ENCODE data around the gene PNPT1.

PNPT1 gene

DNA sequence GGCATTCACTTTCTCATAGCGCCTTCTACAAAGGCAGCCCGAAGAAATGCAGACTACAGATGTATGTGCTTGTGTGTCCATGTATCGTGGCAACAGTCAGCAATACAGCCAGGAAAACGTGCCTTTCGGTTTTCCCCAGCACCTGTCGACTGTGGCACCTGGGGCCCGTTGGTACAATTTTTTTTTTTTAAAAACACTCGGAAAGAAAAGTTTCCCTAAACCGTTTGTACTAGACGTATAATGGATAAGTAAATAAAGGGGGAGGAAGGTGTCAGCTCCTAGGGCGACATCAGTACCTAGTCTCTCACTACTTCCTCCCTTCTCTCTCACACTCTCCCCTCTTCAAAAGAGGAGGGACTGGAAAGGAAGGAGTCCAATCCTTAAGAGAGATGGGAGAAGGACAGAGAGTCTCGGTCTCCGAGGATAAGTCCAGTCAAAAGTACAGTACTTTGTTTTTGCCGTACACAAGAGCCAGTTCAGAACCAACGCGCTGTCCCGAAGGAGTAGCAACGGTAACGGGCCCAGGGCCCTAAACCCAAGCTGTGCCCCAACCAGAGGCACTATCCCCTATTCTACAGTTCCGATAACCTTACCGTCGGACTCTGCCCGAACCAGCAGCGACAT, 77.0 kb downstream of the PNPT1 start:
- Histone ChIP-seq H3K27me3 (ENCODE audit: low read depth, low read length) (no peaks in the 10 kb centered on the region), H3K36me3 (replicated peaks; ENCODE audit: low read depth, low read length) (peaks cover 43% of the 10 kb centered on the region), H3K27ac (ENCODE audit: low read length) (peak overlapping the region; percentile 75), H3K4me1 (ENCODE audit: low read length) (peaks cover 20% of the 10 kb centered on the region), H3K4me3 (ENCODE audit: low read length) (peak overlapping the region; percentile 86), H4K20me1 (ENCODE audit: insufficient read depth, low read length) (peaks cover 30% of the 10 kb centered on the region), H2AFZ (ENCODE audit: low read depth, low read length) (no peak overlapping the region), H3K4me2 (ENCODE audit: low read length) (peak overlapping the region; percentile 86), H3K9me3 (ENCODE audit: insufficient read depth, low read length) (no peaks in the 10 kb centered on the region), H3K9ac (ENCODE audit: low read length) (peak overlapping the region; percentile 95), H3K79me2 (ENCODE audit: low read length) (peaks cover 94% of the 10 kb centered on the region)
- TF ChIP-seq, protein P1, sequence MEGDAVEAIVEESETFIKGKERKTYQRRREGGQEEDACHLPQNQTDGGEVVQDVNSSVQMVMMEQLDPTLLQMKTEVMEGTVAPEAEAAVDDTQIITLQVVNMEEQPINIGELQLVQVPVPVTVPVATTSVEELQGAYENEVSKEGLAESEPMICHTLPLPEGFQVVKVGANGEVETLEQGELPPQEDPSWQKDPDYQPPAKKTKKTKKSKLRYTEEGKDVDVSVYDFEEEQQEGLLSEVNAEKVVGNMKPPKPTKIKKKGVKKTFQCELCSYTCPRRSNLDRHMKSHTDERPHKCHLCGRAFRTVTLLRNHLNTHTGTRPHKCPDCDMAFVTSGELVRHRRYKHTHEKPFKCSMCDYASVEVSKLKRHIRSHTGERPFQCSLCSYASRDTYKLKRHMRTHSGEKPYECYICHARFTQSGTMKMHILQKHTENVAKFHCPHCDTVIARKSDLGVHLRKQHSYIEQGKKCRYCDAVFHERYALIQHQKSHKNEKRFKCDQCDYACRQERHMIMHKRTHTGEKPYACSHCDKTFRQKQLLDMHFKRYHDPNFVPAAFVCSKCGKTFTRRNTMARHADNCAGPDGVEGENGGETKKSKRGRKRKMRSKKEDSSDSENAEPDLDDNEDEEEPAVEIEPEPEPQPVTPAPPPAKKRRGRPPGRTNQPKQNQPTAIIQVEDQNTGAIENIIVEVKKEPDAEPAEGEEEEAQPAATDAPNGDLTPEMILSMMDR (IDR thresholded peaks at IDR 0.05; ENCODE audit: low read depth, low read length) = no peak

DNA sequence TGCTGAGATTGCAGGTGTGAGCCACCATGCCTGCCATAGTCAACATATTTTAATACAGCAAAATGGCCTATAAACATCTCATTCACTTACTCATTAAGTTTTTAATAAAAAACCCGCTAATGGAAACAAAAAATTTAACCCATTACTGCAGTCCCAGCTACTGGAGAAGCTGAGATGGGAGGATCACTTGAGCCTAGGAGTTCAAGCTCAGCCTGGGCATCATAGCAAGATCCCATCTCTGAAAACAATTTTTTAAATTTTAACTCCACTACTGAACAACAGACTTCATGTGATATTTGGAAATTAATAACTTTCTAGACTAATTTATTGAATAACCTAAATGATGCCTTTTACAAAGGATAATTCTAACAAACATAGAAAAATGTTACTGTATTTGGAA, 81.6 kb downstream of the PNPT1 start:
- H4K20me1 ChIP-seq (ENCODE audit: insufficient read depth, low read length) = peaks cover 8% of the 10 kb centered on the region; the same call in 1 of the 2 replicates
- H2AFZ ChIP-seq (ENCODE audit: low read depth, low read length) = no peak overlapping the region
- TF ChIP-seq, protein P1 (IDR thresholded peaks at IDR 0.05; ENCODE audit: low read depth, low read length) = no peak
- no peak for TF ChIP-seq EZH2phosphoT487 (IDR thresholded peaks at IDR 0.05; ENCODE audit: low read depth)
- H3K4me2 ChIP-seq (ENCODE audit: low read length) = no peak overlapping the region
- no peak overlapping the region for H3K9ac ChIP-seq (ENCODE audit: low read length)
- peaks cover 9% of the 10 kb centered on the region for H3K4me1 ChIP-seq (ENCODE audit: low read length)
- no peak overlapping the region for H3K27ac ChIP-seq (ENCODE audit: low read length)
- H3K9me3 ChIP-seq (ENCODE audit: insufficient read depth, low read length) = no peaks in the 10 kb centered on the region
- H3K79me2 ChIP-seq (ENCODE audit: low read length) = peaks cover 97% of the 10 kb centered on the region
- H3K27me3 ChIP-seq (ENCODE audit: low read depth, low read length) = no peaks in the 10 kb centered on the region
- no peak overlapping the region for H3K4me3 ChIP-seq (ENCODE audit: low read length)
- H3K36me3 ChIP-seq (replicated peaks; ENCODE audit: low read depth, low read length) = peaks cover 47% of the 10 kb centered on the region

DNA sequence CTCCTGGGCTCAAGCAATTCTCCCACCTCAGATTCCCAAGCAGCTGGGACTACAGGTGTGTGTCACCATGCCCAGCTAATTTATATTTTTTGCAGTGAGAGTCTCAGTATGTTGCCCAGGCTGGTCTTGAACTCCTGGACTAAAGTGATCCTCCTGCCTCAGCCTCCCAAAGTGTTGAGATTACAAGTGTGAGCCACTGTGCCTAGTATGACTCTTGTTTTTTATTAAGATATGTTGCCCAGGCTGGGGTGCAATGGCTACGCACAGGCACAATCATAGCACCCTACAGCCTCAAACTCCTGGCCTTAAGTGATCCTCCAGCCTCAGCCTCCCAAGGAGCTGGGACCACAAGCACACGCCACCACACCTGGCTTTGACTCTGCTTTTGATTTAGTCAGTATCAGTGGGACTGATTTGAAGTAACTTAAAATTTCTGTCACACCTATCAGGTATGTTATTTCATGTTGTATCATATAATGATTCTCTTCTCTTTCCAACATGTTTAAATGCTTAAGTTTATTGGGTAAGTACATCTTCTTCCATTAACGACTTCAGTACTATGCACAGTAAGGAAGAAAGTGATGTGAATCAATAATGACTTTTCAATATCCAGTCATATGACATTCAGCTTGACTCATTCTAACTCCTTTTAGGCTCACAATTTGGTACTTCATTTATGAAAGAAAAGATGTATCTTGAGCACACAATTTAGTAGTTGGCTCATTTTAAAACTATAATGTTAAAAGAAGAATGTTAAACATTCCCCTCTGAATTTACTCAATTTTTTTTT, 82.5 kb downstream of the PNPT1 start:
- H4K20me1 ChIP-seq (ENCODE audit: insufficient read depth, low read length) = peaks cover 4% of the 10 kb centered on the region; the same call in 1 of the 2 replicates
- H3K9ac ChIP-seq (ENCODE audit: low read length) = no peak overlapping the region
- peaks cover 9% of the 10 kb centered on the region for H3K4me1 ChIP-seq (ENCODE audit: low read length)
- no peak overlapping the region for H3K4me2 ChIP-seq (ENCODE audit: low read length)
- H3K4me3 ChIP-seq (ENCODE audit: low read length) = no peak overlapping the region
- H3K27me3 ChIP-seq (ENCODE audit: low read depth, low read length) = no peaks in the 10 kb centered on the region
- no peak for TF ChIP-seq EZH2phosphoT487 (IDR thresholded peaks at IDR 0.05; ENCODE audit: low read depth)
- TF ChIP-seq, protein P1 (IDR thresholded peaks at IDR 0.05; ENCODE audit: low read depth, low read length) = no peak
- H3K79me2 ChIP-seq (ENCODE audit: low read length) = peaks cover 97% of the 10 kb centered on the region
- peaks cover 47% of the 10 kb centered on the region for H3K36me3 ChIP-seq (replicated peaks; ENCODE audit: low read depth, low read length)
- H2AFZ ChIP-seq (ENCODE audit: low read depth, low read length) = no peak overlapping the region
- no peak overlapping the region for H3K27ac ChIP-seq (ENCODE audit: low read length)
- no peaks in the 10 kb centered on the region for H3K9me3 ChIP-seq (ENCODE audit: insufficient read depth, low read length)

DNA sequence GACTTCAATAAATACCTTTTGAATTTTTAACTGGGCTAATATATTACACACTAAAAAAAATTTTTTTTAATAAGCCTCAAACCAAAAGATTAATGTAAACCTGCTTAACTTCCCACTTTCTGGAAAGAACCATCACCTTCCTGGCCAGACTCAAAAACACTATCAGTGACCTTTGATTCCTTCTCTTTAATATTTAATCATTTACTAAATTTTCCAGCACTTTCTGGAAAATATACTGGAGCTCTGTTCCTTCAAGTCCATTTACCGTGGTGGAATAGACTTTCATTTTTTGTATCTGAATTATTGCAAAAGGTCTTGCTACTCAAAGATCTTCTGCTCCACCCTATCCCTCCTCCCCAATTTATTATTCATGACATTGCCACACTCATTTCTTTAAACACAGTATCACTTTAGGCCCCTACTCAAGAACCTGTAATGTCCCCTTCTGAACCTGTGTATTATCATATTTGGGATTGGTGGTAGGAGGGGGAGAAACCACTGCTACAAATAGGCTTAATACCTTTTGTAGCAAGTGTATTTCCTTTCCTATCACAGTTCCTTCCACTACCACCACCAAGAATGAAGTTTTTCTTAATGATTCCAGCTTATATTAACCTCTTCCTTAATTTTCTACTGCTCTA, 83.6 kb downstream of the PNPT1 start:
- no peak overlapping the region for H3K4me2 ChIP-seq (ENCODE audit: low read length)
- H3K27ac ChIP-seq (ENCODE audit: low read length) = no peak overlapping the region
- peaks cover 97% of the 10 kb centered on the region for H3K79me2 ChIP-seq (ENCODE audit: low read length)

More for the DNA sequence above, 83.6 kb downstream of the PNPT1 start:
- H3K9me3 ChIP-seq (ENCODE audit: insufficient read depth, low read length) = no peaks in the 10 kb centered on the region
- H3K27me3 ChIP-seq (ENCODE audit: low read depth, low read length) = no peaks in the 10 kb centered on the region
- no peaks in the 10 kb centered on the region for H3K4me1 ChIP-seq (ENCODE audit: low read length)
- H3K4me3 ChIP-seq (ENCODE audit: low read length) = no peak overlapping the region
- no peaks in the 10 kb centered on the region for H4K20me1 ChIP-seq (ENCODE audit: insufficient read depth, low read length)
- no peak overlapping the region for H3K9ac ChIP-seq (ENCODE audit: low read length)
- no peak overlapping the region for H2AFZ ChIP-seq (ENCODE audit: low read depth, low read length)
- H3K36me3 ChIP-seq (replicated peaks; ENCODE audit: low read depth, low read length) = peaks cover 43% of the 10 kb centered on the region
- TF ChIP-seq, protein P1 (IDR thresholded peaks at IDR 0.05; ENCODE audit: low read depth, low read length) = no peak
- no peak for TF ChIP-seq EZH2phosphoT487 (IDR thresholded peaks at IDR 0.05; ENCODE audit: low read depth)

Data from OCI-LY3 (cell line).